NT2/D1 (cell line): ENCODE results near the gene XYLT1.

Experiments
- DNase-seq: peaks from one replicate; pipeline ENCODE4 v3.0.0-alpha.2; 2011; ENCODE audit warnings: low read depth, low spot score
- H3K27me3 ChIP-seq: 2 replicates; pipeline ENCODE4 v1.6.0; 2011; ENCODE audit warnings: mild to moderate bottlenecking; ENCODE audit not compliant: insufficient read length, insufficient read depth
- H3K36me3 ChIP-seq: 2 replicates; pipeline ENCODE4 v1.6.1; 2011; ENCODE audit warnings: mild to moderate bottlenecking, low read length, mixed read lengths; ENCODE audit not compliant: insufficient read depth, insufficient read length
- H3K4me1 ChIP-seq: 2 replicates; pipeline ENCODE4 v1.5.1; 2011; ENCODE audit not compliant: insufficient read depth, insufficient read length
- H3K4me3 ChIP-seq: 2 replicates; pipeline ENCODE4 v1.5.1; 2011; ENCODE audit warnings: low read depth; ENCODE audit not compliant: insufficient read length
- H3K9ac ChIP-seq: 2 replicates; pipeline ENCODE4 v1.6.0; 2011; ENCODE audit warnings: low read depth; ENCODE audit not compliant: insufficient read length
- H3K9me3 ChIP-seq: 2 replicates; pipeline ENCODE4 v1.5.1; 2011; ENCODE audit warnings: mild to moderate bottlenecking, low read length; ENCODE audit not compliant: insufficient read depth
- SUZ12 ChIP-seq: IDR thresholded peaks from 2 replicates; pipeline ENCODE4 v1.6.1; 2011; ENCODE audit not compliant: insufficient read length, insufficient read depth; ENCODE audit errors: extremely low read depth
- YY1 ChIP-seq: IDR thresholded peaks from 2 replicates; pipeline ENCODE4 v1.6.1; 2011; ENCODE audit not compliant: insufficient read length, insufficient read depth
- ZNF274 ChIP-seq: IDR thresholded peaks from 2 replicates; pipeline ENCODE4 v1.6.1; 2011; ENCODE audit warnings: mild to moderate bottlenecking, low read depth, low read length

The XYLT1 gene

DNA sequence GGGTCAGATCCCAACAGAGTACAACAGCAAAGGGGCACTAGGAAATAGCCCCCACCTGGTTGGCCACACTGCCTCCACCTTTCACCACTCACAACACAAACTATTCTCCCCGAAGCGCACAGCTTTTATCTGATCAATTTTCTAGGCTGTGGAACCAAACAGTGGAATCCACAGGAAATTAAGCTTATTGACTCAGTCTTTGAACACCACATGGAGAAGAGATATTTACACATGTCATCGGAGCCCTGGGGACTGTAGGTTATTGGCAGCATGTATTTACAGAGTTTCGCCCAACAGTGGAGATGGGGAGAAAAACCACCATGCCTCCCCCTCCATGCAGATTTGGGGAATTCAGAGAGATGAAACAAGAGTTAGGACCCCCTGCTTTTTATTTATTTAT, 154.8 kb downstream of the XYLT1 start:
- TF ChIP-seq ZNF274 (no peak), SUZ12 (no peak)

DNA sequence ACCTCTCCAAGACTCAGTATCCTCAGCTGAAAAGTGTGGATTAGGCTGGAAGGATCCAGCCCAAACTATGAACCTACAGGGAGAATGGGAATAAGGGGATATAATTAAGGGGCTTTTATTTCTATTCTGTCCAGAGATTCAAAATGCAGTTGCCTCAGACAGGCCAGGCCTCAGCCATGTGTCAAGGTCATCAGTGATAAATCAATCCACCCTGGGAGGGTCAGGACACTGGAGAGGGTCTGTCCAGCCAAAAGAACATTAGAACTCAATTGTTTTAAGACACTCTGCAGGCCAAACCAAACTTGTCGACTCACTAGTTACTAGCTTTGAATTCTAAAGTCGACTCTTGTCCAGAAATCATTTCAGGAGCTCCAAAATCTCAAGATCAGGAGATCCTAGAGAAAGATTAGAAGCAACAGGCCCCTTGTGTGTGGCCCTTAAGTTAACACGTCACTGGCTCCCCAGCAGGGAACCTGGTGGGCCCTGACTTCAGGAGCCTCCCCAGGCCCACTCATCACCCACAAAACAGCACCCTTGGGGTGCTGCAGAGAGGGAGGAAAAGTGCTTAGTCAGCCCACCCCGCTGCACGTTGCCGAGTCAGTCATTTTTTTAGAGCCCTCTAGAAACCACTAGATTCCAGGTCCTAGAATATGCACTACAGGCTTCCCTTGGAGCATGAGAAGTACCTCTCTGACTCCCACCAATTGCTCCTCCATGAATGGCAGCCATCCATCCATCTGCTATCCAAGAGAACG, 156.8 kb downstream of the XYLT1 start:
- H3K4me1 ChIP-seq, result peaks cover 7% of the 10 kb centered on the region
- no peak for TF ChIP-seq SUZ12
- no peak for TF ChIP-seq ZNF274
- TF ChIP-seq YY1, result no peak
- H3K36me3 ChIP-seq, result no peaks in the 10 kb centered on the region
- H3K4me3 ChIP-seq, result no peak overlapping the region
- no peaks in the 10 kb centered on the region for H3K9me3 ChIP-seq
- no peak for DNase-seq
- H3K27me3 ChIP-seq, result no peaks in the 10 kb centered on the region
- H3K9ac ChIP-seq, result no peak overlapping the region

More for the DNA sequence above, 154.8 kb downstream of the XYLT1 start:
- Histone ChIP-seq H3K27me3 (no peaks in the 10 kb centered on the region), H3K4me1 (peaks cover 8% of the 10 kb centered on the region), H3K36me3 (no peaks in the 10 kb centered on the region), H3K9ac (no peak overlapping the region), H3K4me3 (no peak overlapping the region), H3K9me3 (no peaks in the 10 kb centered on the region)
- DNase-seq, result no peak

DNA sequence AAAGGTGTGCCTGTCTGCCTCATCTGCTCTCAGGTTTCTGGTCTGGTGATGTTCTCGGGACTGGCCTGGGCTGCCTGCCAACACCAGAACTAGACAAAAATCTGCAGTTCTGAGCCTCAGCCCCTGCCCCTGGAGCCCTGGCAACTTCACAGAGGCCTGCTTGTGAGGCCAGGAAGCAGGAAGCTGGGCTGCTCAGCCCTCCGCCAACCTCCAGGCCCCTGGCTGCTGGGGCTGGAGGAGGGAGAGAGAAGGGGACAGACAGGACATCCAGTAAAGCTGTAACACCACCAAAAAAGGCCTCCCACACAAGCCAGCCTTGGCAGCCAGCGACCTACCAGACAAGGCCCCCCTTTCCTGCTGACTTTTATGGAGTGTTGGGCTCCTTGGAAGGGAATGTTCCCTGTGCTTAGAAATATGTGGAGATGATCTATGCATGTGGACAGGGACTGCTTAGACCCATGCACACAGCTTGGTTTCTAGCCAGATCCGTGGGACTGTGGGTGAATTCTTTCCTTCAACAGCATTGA, 157.6 kb downstream of the XYLT1 start:
- no peak overlapping the region for H3K4me3 ChIP-seq
- no peaks in the 10 kb centered on the region for H3K9me3 ChIP-seq
- no peak for TF ChIP-seq ZNF274
- TF ChIP-seq YY1, result no peak
- TF ChIP-seq SUZ12, result no peak
- no peaks in the 10 kb centered on the region for H3K36me3 ChIP-seq
- DNase-seq, result no peak
- no peak overlapping the region for H3K9ac ChIP-seq
- peaks cover 6% of the 10 kb centered on the region for H3K4me1 ChIP-seq
- no peaks in the 10 kb centered on the region for H3K27me3 ChIP-seq

DNA sequence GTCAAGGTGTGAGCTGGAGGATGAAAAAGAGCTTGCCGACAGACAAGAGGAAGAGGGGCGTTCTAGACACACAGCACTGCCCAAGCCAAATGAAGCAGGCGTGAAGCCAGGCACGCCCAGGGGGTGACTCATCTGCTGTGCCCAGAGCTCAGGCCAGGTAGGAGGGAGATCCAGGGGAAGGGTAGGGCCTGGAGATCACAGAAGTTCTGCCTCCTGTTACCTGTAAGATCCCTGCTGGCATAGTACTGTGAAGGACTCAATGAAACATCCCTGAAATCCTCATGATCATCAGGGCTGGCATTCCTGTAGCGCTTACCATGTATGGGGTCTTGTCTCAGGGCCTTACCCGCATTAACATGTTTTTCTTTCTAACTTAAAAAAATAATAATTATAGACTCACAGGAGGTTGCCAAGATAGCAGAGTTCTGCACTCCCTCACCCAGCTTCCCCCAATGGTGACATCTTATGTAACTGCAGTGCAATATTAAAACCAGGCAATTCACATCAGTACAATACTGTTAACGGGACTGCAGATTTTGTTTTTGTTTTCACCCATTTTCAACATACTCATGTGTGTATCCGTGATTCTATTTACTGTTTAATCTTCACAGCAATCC, 158.6 kb downstream of the XYLT1 start:
- no peaks in the 10 kb centered on the region for H3K36me3 ChIP-seq
- no peaks in the 10 kb centered on the region for H3K27me3 ChIP-seq
- H3K9me3 ChIP-seq, result no peaks in the 10 kb centered on the region
- H3K9ac ChIP-seq, result no peak overlapping the region
- TF ChIP-seq SUZ12, result no peak
- no peak for TF ChIP-seq YY1
- no peak for TF ChIP-seq ZNF274
- no peak for DNase-seq
- no peak overlapping the region for H3K4me3 ChIP-seq
- peaks cover 6% of the 10 kb centered on the region for H3K4me1 ChIP-seq

DNA sequence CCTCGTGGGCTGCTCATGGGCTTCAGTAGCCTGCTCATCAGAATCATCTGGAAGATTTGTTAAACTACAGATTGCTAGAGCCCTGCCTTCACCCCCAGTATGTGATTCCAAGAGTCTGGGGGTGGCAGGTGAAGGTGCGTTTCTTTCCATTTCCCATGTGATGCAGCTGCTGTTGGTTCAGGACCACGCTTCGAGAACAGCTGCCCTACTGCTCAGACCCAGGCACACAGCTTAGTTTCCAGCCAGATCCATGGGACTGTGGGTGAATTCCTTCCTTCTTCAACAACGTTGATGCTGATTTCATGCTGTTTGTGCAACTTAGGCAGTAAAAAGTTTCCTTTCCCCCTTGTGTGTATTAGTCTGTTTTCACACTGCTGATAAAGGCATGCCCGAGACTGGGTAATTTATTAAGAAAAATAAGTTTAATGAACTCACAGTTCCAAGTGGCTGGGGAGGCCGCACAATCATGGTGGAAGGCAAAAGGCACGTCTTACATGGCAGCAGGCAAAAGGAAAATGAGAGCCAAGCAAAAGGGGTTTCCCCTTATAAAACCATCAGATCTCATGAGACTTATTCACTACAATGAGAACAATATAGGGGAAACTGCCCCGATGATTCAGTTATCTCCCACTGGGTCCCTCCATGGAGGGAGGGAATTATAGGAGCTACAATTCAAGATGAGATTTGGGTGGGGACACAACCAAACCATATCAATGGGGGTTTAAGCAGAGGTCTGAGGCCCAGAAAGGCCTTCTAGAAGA, 159.2 kb downstream of the XYLT1 start:
- no peaks in the 10 kb centered on the region for H3K27me3 ChIP-seq
- no peak overlapping the region for H3K4me3 ChIP-seq
- H3K36me3 ChIP-seq, result no peaks in the 10 kb centered on the region
- H3K9ac ChIP-seq, result no peak overlapping the region
- DNase-seq, result no peak
- H3K4me1 ChIP-seq, result peaks cover 6% of the 10 kb centered on the region
- TF ChIP-seq SUZ12, result no peak
- no peak for TF ChIP-seq YY1
- TF ChIP-seq ZNF274, result no peak
- H3K9me3 ChIP-seq, result no peaks in the 10 kb centered on the region

DNA sequence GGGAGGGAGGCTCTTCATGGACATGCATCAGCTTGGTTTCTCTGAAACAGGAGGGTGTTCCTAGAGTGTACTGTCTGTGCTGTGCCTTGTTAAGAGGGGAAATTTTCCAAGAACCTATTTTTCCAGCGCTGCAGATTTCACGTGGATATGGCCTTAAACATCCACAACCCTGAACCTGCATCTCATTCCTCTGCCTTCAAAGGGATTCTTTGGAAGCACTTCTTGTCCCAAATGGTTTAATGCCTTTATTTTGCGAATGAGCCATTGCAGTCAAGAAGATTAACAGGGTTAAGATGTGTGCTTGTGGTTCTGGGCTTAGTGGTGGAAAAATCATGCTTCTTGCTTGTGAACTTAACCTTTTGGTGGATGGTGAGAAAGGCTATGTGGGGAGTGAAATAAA, 161.2 kb downstream of the XYLT1 start:
- peaks cover 6% of the 10 kb centered on the region for H3K4me1 ChIP-seq
- H3K4me3 ChIP-seq, result no peak overlapping the region
- DNase-seq, result no peak
- no peaks in the 10 kb centered on the region for H3K27me3 ChIP-seq
- H3K9ac ChIP-seq, result no peak overlapping the region
- H3K9me3 ChIP-seq, result no peaks in the 10 kb centered on the region
- TF ChIP-seq YY1, result no peak
- TF ChIP-seq ZNF274, result no peak
- no peak for TF ChIP-seq SUZ12
- no peaks in the 10 kb centered on the region for H3K36me3 ChIP-seq

DNA sequence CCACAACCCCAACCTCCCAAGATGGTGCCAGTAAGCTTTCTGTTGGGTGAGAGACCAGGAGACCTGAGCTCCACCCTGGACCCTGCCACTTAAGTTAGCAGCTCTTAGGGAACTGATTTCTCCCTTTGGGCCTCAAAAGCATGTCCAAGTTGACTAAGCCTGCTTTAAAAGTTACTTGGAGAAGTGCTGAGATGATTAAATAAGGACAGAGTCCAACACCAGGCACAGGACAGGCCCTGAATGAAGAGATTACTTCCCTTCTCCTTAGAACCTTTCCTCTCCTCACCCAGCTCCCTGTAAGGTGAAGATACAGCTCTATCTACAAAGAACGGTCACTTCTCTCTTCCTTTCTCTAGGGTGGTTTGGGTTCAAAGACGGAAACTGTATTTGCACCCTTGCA, 162.6 kb downstream of the XYLT1 start:
- peaks cover 6% of the 10 kb centered on the region for H3K4me1 ChIP-seq
- H3K4me3 ChIP-seq, result no peak overlapping the region
- no peaks in the 10 kb centered on the region for H3K9me3 ChIP-seq
- H3K27me3 ChIP-seq, result no peaks in the 10 kb centered on the region
- no peak overlapping the region for H3K9ac ChIP-seq
- H3K36me3 ChIP-seq, result no peaks in the 10 kb centered on the region
- DNase-seq, result no peak
- no peak for TF ChIP-seq ZNF274
- no peak for TF ChIP-seq YY1
